ENCODE results near the gene KANSL1L. TPM values are rescaled to one million over a fixed set of nuclear protein-coding genes. Genes with fewer than 3 reads are reported as not detected.

KANSL1L gene
- total RNA-seq, 4 donors from 2014 or later: 35.5 to 75.7 (median 49.1) TPM

GRCh38 chr2:210054696-210055095 is 116.5 kb downstream of the KANSL1L start:
- TF ChIP-seq, protein P1, sequence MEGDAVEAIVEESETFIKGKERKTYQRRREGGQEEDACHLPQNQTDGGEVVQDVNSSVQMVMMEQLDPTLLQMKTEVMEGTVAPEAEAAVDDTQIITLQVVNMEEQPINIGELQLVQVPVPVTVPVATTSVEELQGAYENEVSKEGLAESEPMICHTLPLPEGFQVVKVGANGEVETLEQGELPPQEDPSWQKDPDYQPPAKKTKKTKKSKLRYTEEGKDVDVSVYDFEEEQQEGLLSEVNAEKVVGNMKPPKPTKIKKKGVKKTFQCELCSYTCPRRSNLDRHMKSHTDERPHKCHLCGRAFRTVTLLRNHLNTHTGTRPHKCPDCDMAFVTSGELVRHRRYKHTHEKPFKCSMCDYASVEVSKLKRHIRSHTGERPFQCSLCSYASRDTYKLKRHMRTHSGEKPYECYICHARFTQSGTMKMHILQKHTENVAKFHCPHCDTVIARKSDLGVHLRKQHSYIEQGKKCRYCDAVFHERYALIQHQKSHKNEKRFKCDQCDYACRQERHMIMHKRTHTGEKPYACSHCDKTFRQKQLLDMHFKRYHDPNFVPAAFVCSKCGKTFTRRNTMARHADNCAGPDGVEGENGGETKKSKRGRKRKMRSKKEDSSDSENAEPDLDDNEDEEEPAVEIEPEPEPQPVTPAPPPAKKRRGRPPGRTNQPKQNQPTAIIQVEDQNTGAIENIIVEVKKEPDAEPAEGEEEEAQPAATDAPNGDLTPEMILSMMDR (IDR thresholded peaks at IDR 0.05; ENCODE audit: low read depth): no peak

- TF ChIP-seq, protein P1 (IDR thresholded peaks at IDR 0.05; ENCODE audit: low read depth): no peak
These were observed 120.3 kb downstream of the KANSL1L start for GRCh38 chr2:210050885-210051284.

DNA sequence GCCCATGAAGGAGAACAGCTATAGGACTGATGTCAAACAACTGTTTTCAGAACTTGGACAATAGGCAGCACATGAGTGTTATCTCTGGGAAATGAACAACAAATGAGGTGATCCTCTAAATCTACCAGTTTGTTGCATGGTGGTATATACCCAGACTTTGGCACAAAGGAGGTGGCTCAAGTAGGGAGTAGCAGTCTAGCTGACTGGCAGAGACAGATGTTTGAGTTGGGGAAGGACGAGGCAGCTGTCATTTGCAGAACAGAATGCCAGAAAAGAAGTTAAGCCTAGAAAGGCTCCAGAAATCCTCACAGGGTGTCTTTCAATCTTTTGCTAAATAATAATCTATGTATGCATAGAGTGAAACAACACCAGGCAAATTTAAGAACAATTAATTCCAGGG is 121.4 kb downstream of the KANSL1L start:
- TF ChIP-seq, protein P1 (IDR thresholded peaks at IDR 0.05; ENCODE audit: low read depth): no peak

GRCh38 chr2:210046851-210047500 is 124.2 kb downstream of the KANSL1L start:
- TF ChIP-seq, protein P1 (IDR thresholded peaks at IDR 0.05; ENCODE audit: low read depth): no peak

DNA sequence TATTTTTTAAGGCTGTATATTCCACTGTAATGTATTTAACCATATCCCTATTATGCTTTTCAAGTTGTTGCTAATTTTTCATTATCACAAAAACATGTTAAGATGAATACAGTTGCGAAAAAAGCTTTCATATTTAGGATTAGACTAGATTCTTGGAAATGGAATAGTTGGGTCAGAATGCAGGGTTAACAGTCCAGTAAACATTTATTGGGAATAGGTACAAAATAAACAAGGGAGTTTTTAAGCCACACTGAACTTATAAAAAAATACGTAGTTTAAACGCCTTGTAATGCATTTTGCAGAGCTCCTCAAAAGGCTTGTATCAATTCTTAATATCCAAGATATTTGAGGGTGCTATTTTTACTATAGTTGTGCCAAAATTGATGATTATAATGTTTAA is 133.1 kb downstream of the KANSL1L start:
- TF ChIP-seq, protein P1 (IDR thresholded peaks at IDR 0.05; ENCODE audit: low read depth): no peak

DNA sequence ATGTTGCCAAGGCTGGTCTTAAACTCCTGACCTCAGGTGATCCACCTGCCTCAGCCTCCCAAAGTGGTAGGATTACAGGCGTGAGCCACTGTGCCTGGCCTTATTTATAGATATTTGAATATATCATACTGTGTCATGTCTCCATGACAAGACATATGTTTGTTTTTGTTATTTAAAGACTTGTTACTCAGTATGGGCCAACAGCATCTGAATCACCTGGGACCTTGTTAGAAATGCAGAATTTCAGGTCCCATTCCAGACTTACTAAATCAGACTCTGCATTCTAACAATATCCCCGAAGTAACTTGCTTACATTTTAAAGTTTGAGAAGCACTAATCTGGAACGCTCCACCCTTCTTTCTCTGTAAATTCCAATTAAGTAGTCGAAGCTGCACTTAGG is 135.5 kb downstream of the KANSL1L start:
- TF ChIP-seq, protein P1 (IDR thresholded peaks at IDR 0.05; ENCODE audit: low read depth): no peak

- TF ChIP-seq, protein P1 (IDR thresholded peaks at IDR 0.05; ENCODE audit: low read depth): no peak
These were observed 137.0 kb downstream of the KANSL1L start for GRCh38 chr2:210034087-210034683.

All from subcutaneous adipose tissue (tissue), 4 donors.